GM19467 (cell line): Measurements from ENCODE around the gene TRA2B.
"Not testable (repeated sequence)": the region's sequence is repeated elsewhere in the genome, so short reads cannot be mapped to it uniquely, and the experiment has no call there.

Experiments used
- ATAC-seq: cut with Tn5 transposase; IDR thresholded peaks from one replicate; pipeline ENCODE4 v1.9.1; 2021; ENCODE audit warnings: mild to moderate bottlenecking, moderate library complexity; ENCODE audit not compliant: unreplicated experiment

Gene TRA2B

DNA sequence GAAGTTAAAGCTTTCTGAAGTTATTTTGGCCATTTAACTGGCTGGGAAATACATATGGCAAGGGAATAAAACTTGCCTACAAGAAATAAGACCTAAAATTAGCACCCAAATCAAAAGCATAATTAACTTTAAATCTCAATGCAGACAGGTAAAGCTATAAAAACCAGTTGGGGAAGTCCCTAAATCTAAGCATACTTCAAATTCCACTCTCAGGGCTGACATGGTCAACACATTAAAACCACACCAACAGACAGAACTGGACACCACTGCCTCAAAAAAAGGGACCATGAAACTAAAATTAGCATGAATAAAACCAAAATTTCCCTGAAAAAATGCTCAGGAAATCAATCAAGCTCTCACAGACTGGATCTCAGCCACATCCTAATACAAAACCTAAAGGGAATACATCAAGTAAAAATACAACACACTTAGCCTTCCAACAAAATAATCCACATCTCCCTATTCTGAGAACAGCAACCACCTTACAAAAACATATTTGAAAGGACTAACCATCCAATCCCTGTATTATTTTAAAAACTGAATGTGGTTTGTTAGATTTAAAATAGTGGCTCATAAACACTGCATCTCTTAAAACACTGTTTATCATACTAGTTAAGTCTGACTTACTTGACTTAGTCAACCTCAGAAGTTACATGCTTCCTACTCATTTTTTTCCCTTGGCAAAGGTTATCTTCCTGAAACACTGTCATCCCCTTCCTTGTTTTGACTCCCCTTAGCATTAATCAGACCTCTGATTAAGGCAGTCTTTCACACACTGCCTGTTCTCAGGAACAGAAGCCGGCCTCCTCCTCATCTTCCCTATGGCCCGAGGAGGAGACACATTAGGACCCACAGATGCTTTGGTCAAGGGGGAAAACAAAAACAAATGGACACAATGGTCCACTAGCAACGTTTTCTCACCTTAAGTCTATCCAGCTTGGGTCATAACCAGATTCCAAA lies 8.3 kb downstream of the TRA2B start:
- ATAC-seq, result no peak

DNA sequence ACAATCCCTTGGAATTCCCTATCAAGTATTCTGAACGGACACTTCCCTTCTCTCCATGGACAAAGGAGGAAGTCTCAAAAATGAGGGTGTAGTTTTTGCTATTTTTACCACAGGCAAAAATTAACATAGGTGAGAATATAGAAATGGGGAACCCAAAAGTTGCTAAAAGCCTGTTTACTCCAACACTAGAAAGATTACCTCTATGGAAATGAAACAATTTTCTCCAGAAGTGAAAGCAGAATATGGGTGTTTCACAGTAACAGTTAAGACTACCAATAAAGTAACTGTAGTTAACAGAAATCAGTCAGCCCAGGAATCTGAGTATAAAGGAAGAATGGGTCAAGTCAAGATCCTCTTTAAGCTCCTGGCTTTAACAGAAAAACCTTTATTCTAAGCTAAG lies 9.3 kb downstream of the TRA2B start:
- no peak for ATAC-seq

DNA sequence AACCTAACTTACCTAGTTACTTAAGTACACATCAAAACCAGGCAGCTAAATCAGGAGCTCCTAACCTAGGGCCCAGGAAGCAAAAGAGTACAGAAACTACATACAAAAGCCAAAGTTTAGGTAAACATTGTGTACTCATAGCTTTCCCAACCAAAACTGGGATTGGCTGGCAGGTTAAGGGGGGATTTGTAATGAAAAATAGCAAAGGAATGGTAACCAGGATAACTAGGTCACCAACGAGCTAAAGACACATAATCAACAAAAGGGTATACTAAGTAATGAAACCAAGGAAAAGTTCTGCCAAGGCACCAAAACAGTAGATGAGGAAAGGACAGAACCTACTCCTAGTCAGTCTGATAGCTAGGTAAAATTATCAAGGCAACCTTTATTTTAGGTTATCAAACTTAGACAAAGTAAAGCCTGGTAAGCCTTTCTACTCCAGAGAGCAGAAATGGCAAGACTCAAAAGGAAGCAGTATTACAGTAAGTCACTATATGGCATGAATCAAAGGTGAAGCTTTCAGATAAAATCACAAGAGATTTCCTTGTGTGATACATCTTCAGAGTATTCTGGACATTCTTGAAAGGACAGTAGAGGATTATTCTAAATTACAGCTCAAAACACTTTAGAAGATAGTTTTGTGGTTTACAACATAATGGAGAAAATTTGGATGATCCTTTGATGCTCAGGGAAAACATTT lies 10.2 kb downstream of the TRA2B start:
- ATAC-seq, result no peak

DNA sequence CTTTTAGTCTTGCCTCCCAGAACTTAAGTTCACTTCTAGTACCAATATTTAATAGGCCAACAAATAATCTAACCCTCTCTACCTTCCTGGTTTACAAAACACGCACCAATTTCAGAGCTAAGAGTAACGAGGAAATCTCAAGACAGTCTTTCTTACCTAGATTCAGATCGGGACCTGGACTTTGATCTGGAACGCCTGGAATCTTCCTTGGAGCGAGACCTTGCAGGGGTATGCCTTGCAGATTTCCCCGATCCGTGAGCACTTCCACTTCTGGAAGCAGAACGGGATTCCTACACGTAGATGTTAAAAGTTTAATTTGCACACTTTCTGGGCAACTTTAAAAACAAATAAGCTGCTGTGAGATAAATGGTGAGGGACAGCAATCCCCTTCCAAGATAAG lies 11.4 kb downstream of the TRA2B start:
- ATAC-seq, result no peak

DNA sequence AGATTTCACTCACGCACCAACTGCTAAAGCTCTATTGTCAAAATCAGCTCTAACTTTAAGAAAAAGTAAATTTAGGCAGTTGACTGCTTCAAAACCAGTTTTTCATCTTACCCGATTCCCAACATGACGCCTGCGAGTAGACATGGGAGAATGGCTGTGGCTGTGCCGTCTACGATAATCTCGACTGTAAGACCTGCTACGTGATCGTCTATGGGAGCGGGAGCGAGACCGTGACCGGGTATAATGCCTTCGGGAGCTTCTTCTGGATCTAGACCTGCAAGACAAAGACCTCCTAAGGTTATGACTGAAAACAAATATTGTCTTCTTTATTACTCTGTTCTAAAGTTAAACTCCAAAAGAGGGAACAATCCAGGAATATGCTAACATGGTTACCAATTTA lies 12.5 kb downstream of the TRA2B start:
- no peak for ATAC-seq

DNA sequence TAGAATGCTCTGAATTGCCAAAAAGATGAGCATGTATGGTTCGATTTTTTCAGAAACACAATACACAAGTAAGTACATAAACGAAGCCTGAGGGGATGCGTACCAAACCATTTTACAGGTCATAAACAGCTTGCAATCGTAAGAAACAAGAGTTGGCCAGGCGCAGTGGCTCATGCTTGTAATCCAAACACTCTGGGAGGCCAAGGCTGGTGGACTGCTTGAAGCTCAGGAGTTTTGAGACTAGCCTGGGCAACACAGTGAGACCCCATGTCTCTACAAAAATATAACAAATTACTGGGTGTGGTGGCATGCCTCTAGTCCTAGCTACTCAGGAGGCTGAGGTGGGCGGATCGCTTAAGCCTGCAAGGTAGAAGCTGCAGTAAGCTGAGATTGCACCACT lies 13.4 kb downstream of the TRA2B start:
- no peak for ATAC-seq

DNA sequence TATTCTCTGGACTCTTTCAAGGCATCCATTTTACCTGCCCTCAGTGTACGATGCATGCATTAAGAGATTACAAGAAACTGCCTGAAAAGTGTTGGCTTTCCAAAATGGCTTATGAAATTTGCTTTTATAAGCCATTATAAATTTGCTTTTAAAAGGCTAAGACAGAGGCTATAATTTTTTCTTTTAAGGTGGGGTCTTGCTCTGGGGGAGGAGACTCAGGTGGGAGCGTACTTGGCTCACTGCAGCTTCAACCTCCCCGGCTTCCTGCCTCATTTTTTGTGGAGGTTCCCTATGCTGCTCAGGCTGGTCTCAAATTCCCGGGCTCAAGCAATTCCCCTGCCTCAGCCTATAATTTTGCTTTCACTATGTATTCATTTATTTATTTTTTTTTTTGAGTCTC lies 17.6 kb downstream of the TRA2B start:
- no peak for ATAC-seq

DNA sequence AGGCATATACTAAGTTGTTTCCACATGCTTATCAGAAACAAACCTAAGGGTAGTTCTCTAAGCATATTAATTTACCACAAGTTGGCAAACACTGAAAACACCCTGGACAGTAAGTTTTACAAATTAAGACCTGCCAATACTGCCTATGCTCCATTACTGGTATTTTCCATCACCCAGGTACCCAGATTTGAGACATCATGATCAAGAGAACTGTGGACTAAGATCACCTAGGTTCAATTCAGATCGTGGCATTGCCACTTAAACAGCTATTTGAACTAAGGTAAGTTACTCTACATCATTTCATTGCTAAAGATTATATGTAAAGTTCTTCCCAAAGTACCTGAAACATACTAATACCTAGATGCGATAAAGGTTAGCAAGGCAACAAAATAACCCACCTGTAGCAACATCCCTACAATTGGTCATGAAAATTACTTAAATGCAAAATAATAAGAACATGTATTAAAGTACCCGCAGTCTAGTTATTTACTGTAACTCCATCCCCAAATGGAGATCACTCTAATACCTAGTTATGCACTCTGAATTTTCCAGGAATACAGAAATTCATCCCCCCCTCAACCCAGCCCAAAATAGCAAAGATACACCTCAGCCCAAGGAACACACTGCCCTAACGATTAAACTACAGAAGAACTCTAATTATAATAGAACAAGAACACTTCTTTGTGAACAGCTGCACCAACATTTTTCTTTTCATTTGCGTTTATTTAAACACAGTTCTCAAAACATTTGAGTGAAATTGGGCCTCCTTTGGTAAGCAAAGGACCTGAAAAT lies 21.6 kb downstream of the TRA2B start:
- ATAC-seq, result no peak

DNA sequence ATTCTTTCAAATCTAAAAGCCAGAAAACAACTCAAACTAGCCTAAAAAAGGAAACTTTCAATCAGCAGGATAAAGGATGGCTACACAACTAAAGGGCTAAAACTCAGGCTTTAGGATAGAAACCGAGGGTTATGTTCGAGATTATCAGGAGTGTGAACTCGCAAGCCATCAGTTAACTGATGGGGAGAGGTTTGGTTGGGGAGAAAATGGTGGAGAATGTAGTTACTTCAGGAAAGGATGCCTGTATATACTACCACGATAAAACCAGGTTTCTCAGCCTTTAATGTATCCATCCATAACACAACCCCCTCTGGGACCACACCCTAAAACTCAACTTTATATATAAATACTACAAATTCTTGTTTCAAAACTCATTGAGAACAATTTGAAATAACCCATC lies 22.2 kb downstream of the TRA2B start:
- no peak for ATAC-seq

DNA sequence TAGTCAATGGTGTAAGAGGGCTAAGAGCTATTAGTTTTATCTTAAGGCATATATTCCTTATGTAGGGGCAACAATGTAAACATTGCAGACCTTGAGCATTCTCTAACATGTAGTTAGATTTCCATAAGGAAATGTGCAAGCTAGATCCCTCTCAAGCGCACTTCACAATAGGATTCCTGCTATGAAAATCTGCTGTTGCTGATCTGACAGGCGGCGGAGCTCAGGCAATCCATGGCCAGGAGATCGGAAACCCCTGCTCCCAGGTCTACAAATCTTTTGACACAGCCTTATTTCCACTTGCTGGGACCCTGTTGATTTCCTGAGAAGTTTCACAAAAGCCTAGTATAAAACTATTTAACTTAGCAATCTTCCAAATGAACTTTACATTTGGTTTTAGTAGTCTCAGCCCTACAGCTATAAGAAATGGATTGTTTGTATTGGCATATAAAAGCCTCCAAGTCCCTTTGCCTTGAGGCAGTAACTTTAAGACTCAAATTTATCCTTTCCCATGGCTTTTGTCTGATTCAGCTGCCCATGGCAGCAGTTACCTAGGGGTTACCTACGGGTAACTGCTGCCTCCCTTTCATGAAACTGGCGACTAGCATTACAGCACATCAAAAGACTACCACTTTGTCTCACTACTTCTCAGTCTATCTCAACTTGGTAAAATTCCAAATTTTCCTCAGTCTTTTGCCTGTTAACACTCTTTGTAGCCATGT lies 22.7 kb downstream of the TRA2B start:
- no peak for ATAC-seq

DNA sequence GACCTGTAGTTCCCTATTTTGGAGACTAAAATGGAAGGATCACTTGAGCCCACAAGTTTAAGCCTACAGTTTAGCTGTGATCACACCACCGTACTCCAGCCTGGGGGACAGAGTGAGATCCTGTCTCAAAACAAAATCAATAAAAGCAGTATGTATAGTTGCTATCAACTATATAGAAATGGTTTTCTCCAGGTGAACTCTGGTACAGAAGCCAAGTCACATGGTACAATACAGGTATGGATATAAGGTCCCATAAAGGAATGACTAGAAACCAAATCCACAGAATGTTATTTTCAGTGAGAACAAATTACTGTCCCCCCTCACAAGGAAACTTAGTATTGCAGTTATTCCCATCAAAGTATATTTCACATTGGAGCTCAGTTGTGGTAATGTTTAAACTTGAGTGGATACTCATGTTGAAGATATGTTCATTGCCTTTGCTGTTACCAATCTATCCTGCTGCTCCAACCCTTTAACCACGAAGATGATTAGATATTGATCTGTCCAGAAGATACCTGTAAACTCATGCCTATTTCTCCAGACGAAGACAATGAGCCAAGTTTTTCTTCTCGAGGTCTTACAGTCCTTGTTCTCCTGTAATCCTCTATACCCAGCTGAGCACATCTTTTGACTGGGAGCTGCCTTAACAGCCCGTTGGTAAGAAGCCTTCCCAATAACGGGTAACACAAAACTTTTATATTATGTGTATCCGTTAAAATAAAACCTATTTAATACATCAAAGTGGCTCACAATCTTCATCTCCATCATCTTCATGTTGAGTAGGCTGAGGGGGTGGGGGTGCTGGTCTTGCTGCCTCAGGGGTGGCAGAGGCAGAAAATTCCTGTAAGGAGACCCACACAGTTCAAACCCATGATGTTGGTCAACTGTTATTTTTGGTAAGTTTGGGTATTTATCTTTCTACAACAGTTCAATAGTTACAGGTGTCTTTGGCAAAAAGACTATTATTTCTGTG lies 24.6 kb downstream of the TRA2B start:
- no peak for ATAC-seq

DNA sequence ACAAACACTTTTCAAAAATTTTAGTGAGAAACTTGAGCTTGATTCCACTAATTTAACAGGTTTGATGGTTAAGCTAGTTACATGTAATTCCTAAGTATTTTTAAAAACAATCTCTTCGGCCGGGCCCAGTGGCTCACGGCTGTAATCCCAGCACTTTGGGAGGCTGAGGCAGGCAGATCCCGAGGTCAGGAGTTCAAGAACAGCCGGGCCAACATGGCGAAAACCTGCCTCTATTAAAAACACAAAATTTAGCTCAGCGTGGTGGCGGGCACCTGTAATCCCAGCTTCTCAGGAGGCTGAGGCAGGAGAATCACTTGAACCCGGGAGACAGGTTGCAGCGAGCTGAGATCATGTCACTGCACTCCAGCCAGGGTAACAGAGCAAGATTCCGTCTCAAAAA lies 25.3 kb downstream of the TRA2B start:
- no peak for ATAC-seq

DNA sequence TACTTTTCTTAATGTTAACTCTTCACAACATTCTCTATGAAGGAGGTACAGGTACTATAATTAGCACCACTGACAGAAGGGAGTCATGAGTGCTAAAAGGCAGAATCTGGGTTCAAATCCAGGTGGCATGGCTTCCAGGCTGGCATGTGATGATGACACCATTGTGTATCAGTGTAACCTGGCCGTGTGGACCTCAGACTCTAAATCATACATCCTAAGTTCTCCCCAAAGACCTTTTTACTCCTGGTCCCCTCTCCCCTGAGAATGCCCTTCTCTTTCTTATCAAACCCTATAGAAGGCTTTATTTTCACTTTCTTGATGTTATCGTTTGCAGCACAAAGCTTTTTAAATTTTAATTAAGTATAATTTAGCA lies 26.8 kb downstream of the TRA2B start:
- ATAC-seq, result not testable (repeated sequence)

DNA sequence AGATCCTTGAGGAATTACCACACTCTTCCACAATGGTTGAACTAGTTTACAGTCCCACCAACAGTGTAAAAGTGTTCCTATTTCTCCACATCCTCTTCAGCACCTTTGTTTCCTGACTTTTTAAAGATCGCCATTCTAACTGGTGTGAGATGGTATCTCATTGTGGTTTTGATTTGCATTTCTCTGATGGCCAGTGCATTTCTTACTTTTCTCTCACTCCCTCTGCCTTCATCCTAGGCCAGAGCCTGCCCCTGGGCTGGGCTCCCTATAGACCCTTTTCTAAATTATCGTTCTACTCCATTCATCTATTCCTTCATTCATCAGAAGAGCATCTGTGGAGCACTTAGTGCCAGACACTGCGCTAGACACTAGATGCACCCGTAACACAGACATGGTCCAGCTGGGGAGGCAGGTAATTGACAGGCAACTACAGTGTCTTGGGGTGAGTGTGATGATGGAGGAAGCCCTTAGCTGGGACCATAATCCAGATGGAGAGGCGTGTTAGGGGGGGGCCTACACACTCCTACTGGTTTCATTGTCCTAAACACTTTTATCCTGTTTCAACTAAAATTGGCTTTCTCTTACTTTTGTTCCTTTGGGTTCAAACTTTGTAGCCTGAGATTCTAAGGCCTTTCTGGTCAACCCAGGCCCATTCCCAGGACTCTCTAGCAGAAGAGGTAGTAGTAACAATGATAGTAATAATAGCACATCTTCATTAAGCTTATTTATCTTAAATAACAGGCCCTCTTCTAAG lies 27.3 kb downstream of the TRA2B start:
- not testable (repeated sequence) for ATAC-seq

DNA sequence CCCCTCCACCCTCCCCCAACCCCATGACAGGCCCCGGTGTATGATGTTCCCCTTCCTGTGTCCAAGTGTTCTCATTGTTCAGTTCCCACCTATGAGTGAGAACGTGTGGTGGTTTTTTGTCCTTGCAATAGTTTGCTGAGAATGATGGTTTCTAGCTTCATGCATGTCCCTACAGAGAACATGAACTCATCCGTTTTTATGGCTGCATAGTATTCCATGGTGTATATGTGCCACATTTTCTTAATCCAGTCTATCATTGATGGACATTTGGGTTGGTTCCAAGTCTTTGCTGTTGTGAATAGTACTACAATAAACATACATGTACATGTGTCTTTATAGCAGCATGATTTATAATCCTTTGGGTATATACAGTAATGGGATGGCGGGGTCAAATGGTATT lies 27.9 kb downstream of the TRA2B start:
- not testable (repeated sequence) for ATAC-seq

DNA sequence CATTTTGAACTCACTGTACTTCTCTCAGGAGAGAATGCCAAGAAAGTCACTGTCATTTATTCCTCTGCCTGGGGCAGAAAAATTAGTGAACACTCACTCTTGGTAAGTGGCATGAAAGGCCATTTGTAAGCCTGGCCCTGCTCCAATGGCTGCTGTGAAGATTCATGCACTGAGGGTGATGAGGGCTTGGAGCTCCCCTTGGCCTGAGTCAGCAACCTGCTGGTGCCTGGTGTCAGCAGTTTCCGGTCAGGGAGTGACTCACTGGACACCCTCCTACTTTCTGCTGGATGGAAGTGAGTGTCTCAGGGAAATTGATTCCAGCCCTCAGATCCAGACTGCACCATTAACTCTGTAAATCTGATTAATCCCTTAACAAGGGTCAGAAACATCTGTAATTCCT lies 37.6 kb downstream of the TRA2B start:
- ATAC-seq, result no peak

DNA sequence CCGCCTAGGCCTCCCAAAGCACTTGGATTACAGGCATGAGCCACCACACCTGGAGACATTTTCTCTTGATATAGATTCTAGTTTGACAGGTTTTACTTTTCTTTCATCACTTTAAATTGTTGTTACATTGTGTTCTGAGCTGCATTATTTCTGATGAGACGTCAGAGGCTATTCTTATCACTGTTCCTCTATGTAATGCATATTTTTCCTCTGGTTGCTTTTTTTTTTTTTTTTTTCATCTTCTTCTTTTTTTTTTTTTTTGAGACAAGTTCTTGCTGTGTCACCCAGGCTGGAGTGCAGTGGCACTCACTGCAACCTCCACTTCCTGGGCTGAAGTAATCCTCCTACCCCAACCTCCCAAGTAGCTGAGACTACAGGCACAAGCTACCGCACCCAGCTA lies 41.2 kb downstream of the TRA2B start:
- no peak for ATAC-seq

DNA sequence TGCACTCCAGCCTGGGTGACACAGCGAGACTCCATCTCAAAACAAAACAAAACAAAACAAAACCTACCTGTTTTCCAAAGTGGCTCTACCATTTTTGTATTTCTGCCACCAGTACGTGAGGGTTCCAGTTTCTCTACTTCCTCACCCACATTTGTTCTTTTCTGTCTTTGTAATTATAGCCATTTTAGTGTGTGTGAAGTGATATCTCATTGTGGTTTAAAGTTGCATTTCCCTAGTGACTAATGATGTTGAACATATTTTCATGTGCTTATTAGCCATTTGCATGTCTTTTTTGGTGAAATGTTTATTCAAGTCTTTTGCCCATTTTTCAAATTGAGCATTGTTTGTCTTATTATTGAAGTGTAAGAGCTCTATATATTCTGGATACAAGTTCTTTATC lies 50.7 kb downstream of the TRA2B start:
- no peak for ATAC-seq

DNA sequence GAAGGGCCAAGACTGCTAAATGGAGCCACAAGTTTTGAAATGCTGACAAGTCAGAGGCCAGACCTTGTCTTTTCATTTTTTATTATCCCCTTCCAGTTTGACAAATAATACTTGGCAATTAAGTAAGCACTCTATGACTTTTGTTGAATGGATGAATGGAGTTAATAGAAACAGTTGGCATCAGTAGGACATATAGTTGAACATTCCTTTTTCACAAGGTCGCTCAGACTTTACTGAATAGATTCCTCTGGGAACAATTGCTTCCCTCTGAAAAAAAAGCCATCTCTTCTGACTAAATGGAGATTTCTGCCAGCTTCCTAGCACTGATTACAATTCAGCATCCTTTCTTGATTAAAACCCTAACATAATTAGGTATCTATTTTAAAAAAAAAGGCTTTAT lies 53.2 kb downstream of the TRA2B start:
- no peak for ATAC-seq
